Naive thymus-derived CD4-positive, alpha-beta T cell (primary cell): ENCODE results near the gene AKAP4. TPM values are rescaled to one million over a fixed set of nuclear protein-coding genes. Genes with fewer than 3 reads are reported as not detected.

Experiments
- polyA plus RNA-seq, 2 donors: library from polyadenylated mRNA; unstranded; fragments of 300-500 nt; fragmentation: Illumina TruSeq; gene quantifications; one replicate each; pipeline ENCODE4 v1.2.3, GENCODE V29; 2021
- total RNA-seq, 6 experiments: library from RNA in 5 of 6; stranded (reverse) in 5 of 6; gene quantifications; 1 replicate in 5 of 6; 2 replicates in 1 of 6; pipeline ENCODE4 v1.2.3 and lab custom pipeline; 2021 to 2026

The AKAP4 gene
- total and polyA plus RNA-seq, 7 experiments from 2014 or later, result not detected

Other genes with a start within 250 kb of the AKAP4 start
- gene CCNB3, start 3.8 kb upstream of the AKAP4 start, total RNA-seq, result 1 to 10 TPM in 1 of 5 experiments, under 1 TPM in 4; 0.22 to 2.3 (median 0.31) TPM
- under 1 TPM; 0.26 to 0.38 TPM for gene CCNB3, start 3.8 kb upstream of the AKAP4 start, polyA plus RNA-seq